Smooth muscle cell (in vitro differentiated cells): ENCODE results near the gene OLFML2A. TPM values are rescaled to one million over a fixed set of nuclear protein-coding genes. Genes with fewer than 3 reads are reported as not detected.
A peak's percentile ranks its signal among the peaks of the same experiment; 100 is the strongest.

ENCODE experiments used
- DNase-seq: peaks from one replicate; lab custom pipeline; 2025; ENCODE audit not compliant: unreplicated experiment; lab: John Stamatoyannopoulos, UW
- H2AFZ ChIP-seq: fragments of 200-600 bp; sonication (generic); 2 replicates; pipeline ENCODE4 v1.6.0; 2016; ENCODE audit warnings: antibody characterized with exemption, low read depth, mild to moderate bottlenecking
- H3F3A ChIP-seq: fragments of 200-600 bp; sonication (generic); 2 replicates; pipeline ENCODE4 v1.6.0; 2017; ENCODE audit warnings: antibody characterized with exemption, low read depth
- H3K27ac ChIP-seq: fragments of 200-600 bp; sonication (generic); 2 replicates; pipeline ENCODE4 v1.5.1; 2016; ENCODE audit warnings: low read depth, mild to moderate bottlenecking
- H3K27me3 ChIP-seq: fragments of 200-600 bp; sonication (generic); 2 replicates; pipeline ENCODE4 v1.6.1; 2016; ENCODE audit warnings: low read depth, mild to moderate bottlenecking
- H3K36me3 ChIP-seq: fragments of 200-600 bp; sonication (generic); 2 replicates; pipeline ENCODE4 v1.5.1; 2016; ENCODE audit warnings: low read depth
- H3K4me1 ChIP-seq: fragments of 200-600 bp; sonication (generic); 2 replicates; pipeline ENCODE4 v1.5.1; 2016; ENCODE audit warnings: low read depth
- H3K4me2 ChIP-seq: fragments of 200-600 bp; sonication (generic); 2 replicates; pipeline ENCODE4 v1.6.0; 2016; ENCODE audit warnings: mild to moderate bottlenecking
- H3K4me3 ChIP-seq: fragments of 200-600 bp; sonication (generic); 2 replicates; pipeline ENCODE4 v1.5.1; 2016; ENCODE audit warnings: mild to moderate bottlenecking
- H3K79me2 ChIP-seq: fragments of 200-600 bp; sonication (generic); 2 replicates; pipeline ENCODE4 v1.6.0; 2016; ENCODE audit warnings: low read depth, mild to moderate bottlenecking
- H3K9ac ChIP-seq: fragments of 200-600 bp; sonication (generic); 2 replicates; pipeline ENCODE4 v1.6.0; 2016; ENCODE audit warnings: low read depth
- H3K9me3 ChIP-seq: fragments of 200-600 bp; sonication (generic); replicated peaks from 2 replicates; pipeline ENCODE4 v1.5.1; 2016; ENCODE audit warnings: low read depth
- H4K20me1 ChIP-seq: fragments of 200-600 bp; sonication (generic); 2 replicates; pipeline ENCODE4 v1.6.0; 2016; ENCODE audit warnings: low read depth
- WGBS: methylation state at CpG from one replicate; pipeline ENCODE4 v1.1.7; 2016; ENCODE audit warnings: low lambda C conversion rate; 5-methylcytosine and 5-hydroxymethylcytosine counted together
- polyA plus RNA-seq: library from polyadenylated mRNA; unstranded; fragments of >200 nt; fragmentation: Nextera tagmentation; extraction: Ambion mirVana; gene quantifications from 2 replicates; pipeline ENCODE4 v1.2.1, GENCODE V29; 2016
- total RNA-seq: library from RNA; depleted of rRNA; stranded (reverse); fragments of >200 nt; gene quantifications from 2 replicates; pipeline ENCODE4 v1.2.3, GENCODE V29; 2014
- TF ChIP-seq, protein P1 (sequence below): fragments of 200-600 bp; sonication (generic); IDR thresholded peaks from 2 replicates; pipeline ENCODE4 v1.5.1; 2017; ENCODE audit warnings: borderline replicate concordance, mild to moderate bottlenecking, antibody characterized with exemption; ENCODE audit not compliant: insufficient read depth, poor library complexity, severe bottlenecking

Gene OLFML2A
- total and polyA plus RNA-seq, 2 experiments from 2014 or later = 3.5 to 17.0 TPM

GRCh38 chr9:124809741-124810500 is 33.0 kb downstream of the OLFML2A start:
- H3K9me3 ChIP-seq = no peaks in the 10 kb centered on the region
- no peaks in the 10 kb centered on the region for H4K20me1 ChIP-seq
- no peak for DNase-seq
- peaks cover 21% of the 10 kb centered on the region for H3K4me1 ChIP-seq
- no peak overlapping the region for H3K9ac ChIP-seq
- no peaks in the 10 kb centered on the region for H3K27me3 ChIP-seq
- no peak overlapping the region for H3K4me3 ChIP-seq
- peak overlapping the region; percentile 93 for H3K27ac ChIP-seq
- H3K4me2 ChIP-seq = no peak overlapping the region
- H2AFZ ChIP-seq = no peak overlapping the region
- H3K36me3 ChIP-seq = no peaks in the 10 kb centered on the region
- no peaks in the 10 kb centered on the region for H3K79me2 ChIP-seq
- TF ChIP-seq, protein P1, sequence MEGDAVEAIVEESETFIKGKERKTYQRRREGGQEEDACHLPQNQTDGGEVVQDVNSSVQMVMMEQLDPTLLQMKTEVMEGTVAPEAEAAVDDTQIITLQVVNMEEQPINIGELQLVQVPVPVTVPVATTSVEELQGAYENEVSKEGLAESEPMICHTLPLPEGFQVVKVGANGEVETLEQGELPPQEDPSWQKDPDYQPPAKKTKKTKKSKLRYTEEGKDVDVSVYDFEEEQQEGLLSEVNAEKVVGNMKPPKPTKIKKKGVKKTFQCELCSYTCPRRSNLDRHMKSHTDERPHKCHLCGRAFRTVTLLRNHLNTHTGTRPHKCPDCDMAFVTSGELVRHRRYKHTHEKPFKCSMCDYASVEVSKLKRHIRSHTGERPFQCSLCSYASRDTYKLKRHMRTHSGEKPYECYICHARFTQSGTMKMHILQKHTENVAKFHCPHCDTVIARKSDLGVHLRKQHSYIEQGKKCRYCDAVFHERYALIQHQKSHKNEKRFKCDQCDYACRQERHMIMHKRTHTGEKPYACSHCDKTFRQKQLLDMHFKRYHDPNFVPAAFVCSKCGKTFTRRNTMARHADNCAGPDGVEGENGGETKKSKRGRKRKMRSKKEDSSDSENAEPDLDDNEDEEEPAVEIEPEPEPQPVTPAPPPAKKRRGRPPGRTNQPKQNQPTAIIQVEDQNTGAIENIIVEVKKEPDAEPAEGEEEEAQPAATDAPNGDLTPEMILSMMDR = no peak
- 96% methylated on average over 60 of the region's 60 CpGs for WGBS
- peaks cover 25% of the 10 kb centered on the region for H3F3A ChIP-seq

DNA sequence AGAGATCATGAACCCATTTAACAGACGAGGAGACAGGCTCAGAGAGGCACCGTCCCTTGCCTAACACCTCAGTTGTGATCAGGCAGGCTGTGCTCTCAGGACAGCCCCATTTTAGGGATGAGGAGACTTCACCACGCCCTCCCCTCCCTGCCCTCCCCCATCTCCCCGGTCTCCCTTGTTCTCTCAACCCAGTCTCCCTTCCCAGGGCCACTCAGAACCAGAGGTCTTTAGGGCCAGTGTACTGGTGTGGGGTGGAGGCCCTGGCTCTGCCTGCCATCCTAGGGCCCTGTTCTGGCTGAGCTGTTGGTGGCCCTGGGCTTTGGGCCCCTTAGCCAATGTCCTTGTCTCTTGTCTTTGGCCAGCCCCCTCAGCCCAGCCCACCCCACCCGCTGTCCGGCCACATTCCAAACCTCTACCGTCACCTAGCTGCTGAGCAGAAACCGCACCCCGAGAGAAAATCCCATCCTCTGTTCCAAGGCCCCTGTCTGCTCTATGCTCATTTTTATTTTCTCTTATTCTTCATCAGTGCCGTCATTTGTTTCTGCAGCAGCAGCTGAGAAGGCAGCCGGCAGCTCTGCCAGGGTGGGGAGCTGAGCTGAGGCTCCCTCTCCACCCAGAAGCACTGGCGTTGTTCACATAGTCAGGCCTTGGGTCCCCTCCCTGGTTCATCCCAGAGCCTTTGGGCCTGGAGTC is 33.9 kb downstream of the OLFML2A start:
- H3K9ac ChIP-seq = peak overlapping the region; percentile 78
- no peaks in the 10 kb centered on the region for H3K9me3 ChIP-seq
- peak; percentile 15 for DNase-seq
- no peak overlapping the region for H3K4me3 ChIP-seq
- no peaks in the 10 kb centered on the region for H3K36me3 ChIP-seq
- H3K4me1 ChIP-seq = peaks cover 21% of the 10 kb centered on the region
- no peaks in the 10 kb centered on the region for H3K27me3 ChIP-seq
- TF ChIP-seq, protein P1 = no peak
- H3K27ac ChIP-seq = peak overlapping the region; percentile 93
- peak overlapping the region; percentile 50 for H2AFZ ChIP-seq
- H3K4me2 ChIP-seq = peak overlapping the region; percentile 72
- peaks cover 25% of the 10 kb centered on the region for H3F3A ChIP-seq
- H3K79me2 ChIP-seq = no peaks in the 10 kb centered on the region
- WGBS = 19% methylated on average over 10 of the region's 12 CpGs
- H4K20me1 ChIP-seq = no peaks in the 10 kb centered on the region

GRCh38 chr9:124812441-124812876 is 35.5 kb downstream of the OLFML2A start:
- Histone ChIP-seq H3K36me3 (no peaks in the 10 kb centered on the region), H2AFZ (no peak overlapping the region), H3K4me1 (peaks cover 21% of the 10 kb centered on the region), H3K9ac (peak overlapping the region; percentile 78), H3K79me2 (no peaks in the 10 kb centered on the region), H3K9me3 (no peaks in the 10 kb centered on the region), H3K27ac (peak overlapping the region; percentile 93), H3K4me2 (peak overlapping the region; percentile 72), H3K27me3 (no peaks in the 10 kb centered on the region), H3F3A (peaks cover 25% of the 10 kb centered on the region), H3K4me3 (no peak overlapping the region), H4K20me1 (no peaks in the 10 kb centered on the region)
- 11% methylated on average over 6 of the region's 6 CpGs for WGBS
- TF ChIP-seq, protein P1 = no peak
- peak; percentile 71 for DNase-seq
